HepG2 (cell line): ENCODE data around the gene SLC22A9. TPM values are rescaled to one million over a fixed set of nuclear protein-coding genes. Genes with fewer than 3 reads are reported as not detected.

Experiments used
- BCL6 ChIP-seq: IDR thresholded peaks from 2 replicates; pipeline ENCODE4 v1.6.1; 2016; ENCODE audit warnings: missing genetic modification reagents, missing compliant biosample characterization
- CREM ChIP-seq, 2 experiments: sonication (generic) in 1 of 2; formaldehyde crosslinking in 1 of 2; IDR thresholded peaks; 2 replicates each; pipeline versions ENCODE4 v1.4.0 to v1.6.1; 2016 to 2020; ENCODE audit warnings: antibody characterized with exemption in 1 of 2, mild to moderate bottlenecking in 1 of 2, missing genetic modification reagents in 1 of 2
- EP300 ChIP-seq, 3 experiments: sonication (generic) in 1 of 3; formaldehyde crosslinking in 1 of 3; IDR thresholded peaks; 2 replicates each; pipeline versions ENCODE4 v1.5.1 to v1.6.1; 2011 to 2020; ENCODE audit warnings: low read depth in 2 of 3, low read length in 2 of 3, borderline replicate concordance in 1 of 3, improper control_type of control experiment in 1 of 3, mild to moderate bottlenecking in 1 of 3, missing genetic modification reagents in 1 of 3, moderate library complexity in 1 of 3
- FOXP1 ChIP-seq, 2 experiments: fragments of 450-650 bp in 1 of 2; IDR thresholded peaks; 2 replicates each; pipeline ENCODE4 v1.6.1; 2017 to 2018; ENCODE audit warnings: antibody characterized with exemption in 1 of 2
- GATAD2A ChIP-seq: IDR thresholded peaks from 2 replicates; pipeline ENCODE4 v1.6.1; 2016
- GTF2F1 ChIP-seq: fragments of 150-350 bp; IDR thresholded peaks from 2 replicates; pipeline ENCODE4 v1.6.1; 2014; ENCODE audit warnings: low read length
- ISL2 ChIP-seq: sonication (generic); formaldehyde crosslinking; IDR thresholded peaks from 2 replicates; pipeline ENCODE4 v1.5.0; 2020; ENCODE audit warnings: missing genetic modification reagents
- MBNL3 ChIP-seq: fragments of 250-450 bp; sonication (Bioruptor Pico); conservative IDR thresholded peaks from 2 replicates; pipeline ENCODE4 v1.8.0; 2022; ENCODE audit warnings: mild to moderate bottlenecking, inconsistent platforms
- MEIS2 ChIP-seq: sonication (generic); formaldehyde crosslinking; IDR thresholded peaks from 2 replicates; pipeline ENCODE4 v1.9.0; 2021; ENCODE audit warnings: mild to moderate bottlenecking, missing genetic modification reagents
- MLXIP ChIP-seq: sonication (generic); formaldehyde crosslinking; IDR thresholded peaks from 2 replicates; pipeline ENCODE4 v1.9.0; 2021; ENCODE audit warnings: missing genetic modification reagents, borderline replicate concordance
- MYPOP ChIP-seq: sonication (generic); formaldehyde crosslinking; IDR thresholded peaks from 2 replicates; pipeline ENCODE4 v1.8.1; 2023; ENCODE audit warnings: mild to moderate bottlenecking, moderate library complexity, missing genetic modification reagents
- NCOR1 ChIP-seq: fragments of 200-600 bp; sonication (generic); IDR thresholded peaks from 2 replicates; pipeline ENCODE4 v1.7.0; 2017; ENCODE audit warnings: antibody characterized with exemption, low read length, borderline replicate concordance
- PHF21A ChIP-seq: sonication (generic); formaldehyde crosslinking; IDR thresholded peaks from 2 replicates; pipeline ENCODE4 v1.5.0; 2020; ENCODE audit warnings: mild to moderate bottlenecking, missing genetic modification reagents
- POLR2AphosphoS5 ChIP-seq: IDR thresholded peaks from 2 replicates; pipeline ENCODE4 v1.6.1; 2012; ENCODE audit warnings: low read depth, low read length
- POLR2G ChIP-seq: fragments of 200-400 bp; formaldehyde crosslinking; IDR thresholded peaks from 2 replicates; pipeline ENCODE4 v1.6.1; 2018; ENCODE audit warnings: mild to moderate bottlenecking, low read depth, low read length, moderate library complexity
- RFX1 ChIP-seq: fragments of 450-650 bp; IDR thresholded peaks from 2 replicates; pipeline ENCODE4 v1.6.1; 2017
- SAP130 ChIP-seq: IDR thresholded peaks from 2 replicates; pipeline ENCODE4 v1.6.1; 2016; ENCODE audit warnings: low read depth
- SIN3A ChIP-seq: IDR thresholded peaks from 2 replicates; pipeline ENCODE4 v1.6.1; 2011; ENCODE audit warnings: low read depth, mild to moderate bottlenecking, control low read depth, low read length, borderline replicate concordance
- SMAD3 ChIP-seq: sonication (generic); formaldehyde crosslinking; IDR thresholded peaks from 2 replicates; pipeline ENCODE4 v1.4.0; 2020; ENCODE audit warnings: missing genetic modification reagents
- YY1 ChIP-seq: IDR thresholded peaks from 2 replicates; pipeline ENCODE4 v1.6.1; 2011; ENCODE audit warnings: low read length, low read depth, moderate library complexity, mild to moderate bottlenecking; ENCODE audit not compliant: insufficient read depth, insufficient replicate concordance
- ZBTB43 ChIP-seq: sonication (generic); formaldehyde crosslinking; conservative IDR thresholded peaks from 2 replicates; pipeline ENCODE4 v1.4.0; 2020; ENCODE audit warnings: missing genetic modification reagents
- ZEB1 ChIP-seq: IDR thresholded peaks from 2 replicates; pipeline ENCODE4 v1.6.1; 2012; ENCODE audit warnings: mild to moderate bottlenecking, low read depth, inconsistent platforms; ENCODE audit not compliant: insufficient replicate concordance
- ZGPAT ChIP-seq: IDR thresholded peaks from 2 replicates; pipeline ENCODE4 v1.6.1; 2016; ENCODE audit warnings: mild to moderate bottlenecking
- polyA plus RNA-seq, 8 experiments: library from polyadenylated mRNA; depleted of rRNA in 3 of 8; stranded (reverse) in 7 of 8; unstranded in 1 of 8; fragments of >200 nt; fragmentation: Illumina TruSeq in 4 of 8; extraction: Trizol in 4 of 8; gene quantifications; 2 replicates each; pipeline versions ENCODE4 v1.2.1 to v1.2.3, GENCODE V29; 2011 to 2016; ENCODE audit warnings: low read depth in 4 of 8, missing spikeins in 1 of 8, mixed read lengths in 1 of 8; ENCODE audit not compliant: insufficient read depth in 1 of 8
- total RNA-seq, 5 experiments: library from RNA; depleted of rRNA; stranded (reverse); fragments of >200 nt; fragmentation: Illumina TruSeq; extraction: Trizol; gene quantifications; 2 replicates each; pipeline ENCODE4 v1.2.3, GENCODE V29; 2016; ENCODE audit warnings: low read depth in 1 of 5

Gene SLC22A9
- total and polyA plus RNA-seq, 2 of the 13 experiments (the other 11 are each of a cell fraction or from before 2014, with no cell fraction given), result 4.0 to 11.7 TPM

- TF ChIP-seq POLR2G (0 out of 2 replicates have a peak, but pooled peaks have one; percentile 27), SMAD3 (CRISPR knock-in tag) (0 out of 2 replicates have a peak, but pooled peaks have one; percentile 40), SAP130 (CRISPR knock-in tag) (peak; percentile 37), SIN3A (0 out of 2 replicates have a peak, but pooled peaks have one; percentile 51), ZGPAT (CRISPR knock-in tag) (peak; percentile 43; the same call in 1 of the 2 replicates), NCOR1 (peak; percentile 53; the same call in 1 of the 2 replicates), MYPOP (CRISPR knock-in tag) (0 out of 2 replicates have a peak, but pooled peaks have one; percentile 13), ISL2 (peak; percentile 37; the same call in 1 of the 2 replicates), ZEB1 (peak; percentile 66), RFX1 (no peak), YY1 (no peak), MBNL3 (CRISPR knock-in tag) (no peak), EP300 (IDR thresholded peaks at IDR 0.05; ENCODE audit: low read depth in 2 of 2, low read length in 2 of 2) (peak in 1 of 2 experiments; percentile 28; a peak in 1 of 4 replicates), EP300 (CRISPR knock-in tag; IDR thresholded peaks at IDR 0.05; ENCODE audit: borderline replicate concordance) (no peak), CREM (IDR thresholded peaks at IDR 0.05) (peak; percentile 61), CREM (CRISPR knock-in tag; IDR thresholded peaks at IDR 0.05) (no peak), MLXIP (CRISPR knock-in tag) (no peak), ZBTB43 (CRISPR knock-in tag) (0 out of 2 replicates have a peak, but pooled peaks have one; percentile 12), PHF21A (peak; percentile 75), FOXP1 (IDR thresholded peaks at IDR 0.05) (no peak), FOXP1 (CRISPR knock-in tag; IDR thresholded peaks at IDR 0.05) (peak; percentile 55), GTF2F1 (0 out of 2 replicates have a peak, but pooled peaks have one; percentile 33), BCL6 (CRISPR knock-in tag) (peak; percentile 88), MEIS2 (no peak), GATAD2A (peak; percentile 53; the same call in 1 of the 2 replicates), POLR2AphosphoS5 (peak; percentile 61)
Observed at GRCh38 chr11:63369165-63369970, at the start of gene SLC22A9 (continued).
